ENCODE results near the gene SAMD4A.

DNA sequence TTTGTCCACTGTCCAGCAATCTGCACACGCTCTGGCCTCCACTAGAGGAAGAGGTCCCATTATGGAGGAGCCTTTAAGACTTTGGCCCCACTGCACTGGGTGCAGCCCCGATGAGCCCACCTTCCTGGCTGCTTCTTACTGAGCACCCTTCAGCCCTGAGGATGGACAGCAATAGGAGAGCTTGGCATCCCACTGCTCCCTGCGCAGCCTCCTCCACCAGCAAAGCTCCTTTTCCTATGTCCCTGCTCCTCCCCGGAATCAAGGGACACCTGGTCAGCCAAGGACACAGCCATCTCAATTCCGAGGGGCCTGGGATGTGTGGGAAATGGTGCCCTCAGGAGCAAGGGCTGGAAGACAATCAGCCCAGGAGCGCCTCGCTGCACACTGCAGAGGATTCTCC, 241.0 kb downstream of the SAMD4A start:
- TF ChIP-seq POLR2AphosphoS5 (IDR thresholded peaks at IDR 0.05; ENCODE audit: borderline replicate concordance, low read depth, low read length) (no peak), EZH2 (IDR thresholded peaks at IDR 0.05) (no peak), FOXP2 (optimal IDR thresholded peaks at IDR 0.05; ENCODE audit: control extremely low read depth, extremely low read length, insufficient read depth) (no peak)
